Stimulated activated CD8-positive, alpha-beta memory T cell treated with anti-CD3 and anti-CD28 coated beads, Interleukin-2, amount 100 ng/mL, for 48 hours (primary cell): ENCODE measurements around the gene PLCH1.

ENCODE experiments used
- DNase-seq, 2 donors: peaks; one replicate each; pipeline ENCODE4 v3.0.0-alpha.2; 2020; ENCODE audit warnings: low read depth in 2 of 2

Gene PLCH1

DNA sequence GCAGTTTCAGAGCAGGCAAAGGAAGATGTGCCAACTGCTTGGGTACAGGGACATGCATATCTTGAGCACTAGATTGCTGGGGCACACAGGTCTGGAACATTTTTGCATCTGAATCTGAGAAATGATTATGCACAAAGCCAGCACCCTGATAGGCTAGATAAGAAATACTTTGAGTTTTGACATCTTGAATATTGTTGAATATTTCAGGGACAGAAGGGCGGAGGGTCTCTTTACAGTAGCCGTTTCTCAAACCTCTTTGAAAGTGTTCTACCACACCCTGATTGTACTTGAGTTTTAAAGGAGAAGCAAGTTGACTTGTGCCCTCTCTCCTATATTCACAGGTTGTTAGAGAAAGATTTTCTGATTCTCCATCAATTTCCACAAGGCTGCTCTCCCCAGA is 263.3 kb downstream of the PLCH1 start:
- DNase-seq: no peak

DNA sequence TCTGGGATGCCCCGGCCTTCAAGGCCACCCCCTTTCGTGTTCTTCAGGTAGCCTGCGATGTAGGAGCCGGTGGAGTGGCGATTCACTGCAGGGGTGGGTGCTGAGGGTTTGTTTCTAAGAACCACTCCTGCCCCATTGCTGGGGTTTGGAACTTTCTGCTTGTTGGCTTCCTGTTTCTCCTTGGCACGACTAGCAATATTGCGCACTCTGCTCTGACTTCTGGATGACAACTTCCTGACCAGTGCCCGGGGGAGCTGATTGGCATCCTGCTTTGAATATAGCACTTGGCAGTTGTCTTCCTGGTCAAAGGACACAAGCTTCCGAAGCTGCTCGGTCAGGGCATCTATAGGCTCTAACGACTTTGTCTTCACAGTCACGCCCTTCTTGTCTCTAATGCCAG is 263.8 kb downstream of the PLCH1 start:
- no peak for DNase-seq

DNA sequence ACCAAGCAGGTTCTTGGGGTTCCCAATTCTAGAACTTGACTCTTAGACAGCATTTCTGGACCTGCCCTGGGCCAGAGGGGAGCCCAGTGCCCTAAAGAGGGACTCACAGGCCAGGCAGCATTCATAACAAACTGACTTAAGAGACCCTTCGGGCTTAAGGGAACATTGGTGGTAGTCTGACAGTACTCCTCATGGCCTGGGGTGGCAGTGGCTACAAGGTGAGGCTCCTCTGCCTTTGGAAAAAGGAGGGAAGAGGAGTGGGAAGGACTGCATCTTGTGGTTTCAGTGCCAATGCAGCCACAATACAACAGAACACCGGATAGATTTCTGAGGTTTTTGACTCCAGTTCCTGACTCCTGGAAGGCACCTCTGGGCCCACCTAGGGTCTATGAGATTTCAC is 279.2 kb downstream of the PLCH1 start:
- DNase-seq: no peak

DNA sequence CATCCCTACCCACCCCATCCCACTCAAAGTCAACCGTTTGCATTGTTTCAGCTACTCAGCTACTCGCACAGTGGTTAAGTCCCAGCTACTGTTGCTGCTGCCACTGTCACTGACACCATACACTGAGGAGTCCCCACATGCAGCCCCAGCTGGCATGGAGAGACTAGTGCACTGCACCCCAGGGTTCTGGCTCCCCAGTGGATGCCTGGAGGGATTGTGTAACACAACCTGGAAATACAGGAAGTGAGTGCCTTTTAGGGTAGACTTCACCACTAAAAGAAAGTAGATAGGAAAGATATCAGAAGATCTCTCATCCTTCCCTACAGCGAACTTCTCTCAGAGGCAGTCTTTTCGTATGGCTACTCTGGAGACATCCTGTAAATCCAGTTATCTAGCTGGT is 282.2 kb downstream of the PLCH1 start:
- no peak for DNase-seq

DNA sequence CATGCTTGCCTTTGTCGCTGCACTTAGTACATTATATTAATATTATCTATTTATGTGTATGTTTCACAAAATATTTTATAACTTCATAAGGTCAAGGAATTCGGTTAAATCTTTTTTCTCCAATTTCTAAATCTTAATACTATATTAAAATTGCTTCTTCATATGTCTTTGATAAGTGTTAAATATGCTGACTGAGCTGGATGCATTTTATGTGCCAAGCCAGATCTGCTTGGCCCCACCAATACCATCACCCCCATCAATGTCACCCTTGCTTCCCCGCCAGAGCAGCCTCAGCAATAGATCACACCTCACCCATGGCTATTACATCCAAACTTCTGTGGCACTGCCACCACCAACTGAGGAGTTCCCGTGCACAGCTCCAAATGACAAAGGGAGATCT is 287.3 kb downstream of the PLCH1 start:
- DNase-seq: no peak

DNA sequence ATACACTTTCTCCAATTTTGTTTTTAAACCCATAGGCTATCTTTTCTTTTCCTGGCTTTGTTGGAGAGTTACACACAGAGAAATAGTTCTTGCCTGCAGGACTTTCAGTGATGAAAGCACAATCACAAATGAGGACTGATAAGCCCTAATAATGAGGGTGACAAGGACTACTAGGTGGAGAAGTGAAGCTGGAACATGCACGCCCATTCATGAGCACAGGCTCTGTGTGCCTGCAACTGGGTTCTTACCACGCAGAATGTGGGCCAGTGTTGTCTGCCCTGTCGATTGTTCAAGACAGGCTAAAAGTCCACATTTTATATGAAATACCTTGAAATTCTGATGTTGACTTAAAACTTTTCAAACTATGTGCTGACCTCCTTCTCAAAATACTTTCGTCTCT is 289.1 kb downstream of the PLCH1 start:
- DNase-seq: no peak

DNA sequence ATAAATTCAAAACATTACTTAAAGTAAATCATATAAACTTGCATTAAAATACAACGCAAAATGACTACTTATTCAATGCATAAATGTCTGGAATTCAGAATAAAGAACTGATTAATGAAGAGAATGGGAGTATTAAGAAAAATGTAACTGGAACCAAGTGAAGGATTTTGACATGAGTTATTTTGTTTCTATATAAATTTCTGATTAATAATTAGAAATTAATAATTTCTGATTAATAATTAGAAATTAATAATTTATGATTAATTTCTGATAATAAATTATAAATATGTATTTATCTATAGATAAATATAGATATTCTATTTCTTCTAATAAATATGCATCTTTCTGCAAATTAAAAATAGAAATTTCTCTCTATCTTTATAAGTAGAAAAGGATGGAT is 291.4 kb downstream of the PLCH1 start:
- DNase-seq: no peak

DNA sequence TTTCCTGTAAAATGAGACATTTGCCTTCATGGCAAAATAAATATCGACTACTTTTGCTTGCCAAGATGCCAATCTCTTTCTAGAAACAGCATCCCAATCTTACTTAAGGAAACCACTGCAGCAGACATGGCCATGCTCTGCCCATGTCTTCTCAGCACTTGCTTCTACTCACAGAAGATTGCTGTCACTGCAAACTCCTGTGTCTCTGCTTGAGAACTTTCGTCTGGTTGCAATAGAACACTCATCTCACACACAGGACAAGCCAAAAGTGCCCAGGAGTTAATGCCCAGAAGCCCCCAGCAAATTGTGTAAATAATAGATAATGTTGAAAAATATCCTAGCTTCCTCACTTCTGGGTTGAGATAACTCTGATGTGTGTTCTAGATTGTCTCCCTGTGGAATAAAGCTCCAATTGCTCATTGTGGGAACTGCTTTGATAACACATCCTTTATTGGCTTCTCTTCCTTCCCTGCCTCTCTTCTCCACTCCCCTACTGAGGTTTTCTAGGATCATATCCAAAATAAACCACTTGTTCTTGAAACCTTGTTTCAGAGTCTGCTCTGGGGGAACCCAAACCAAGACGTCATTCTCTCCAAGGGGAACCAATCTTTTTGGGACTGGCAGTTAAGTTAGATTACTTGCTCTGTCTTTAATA is 295.1 kb downstream of the PLCH1 start:
- DNase-seq: no peak

DNA sequence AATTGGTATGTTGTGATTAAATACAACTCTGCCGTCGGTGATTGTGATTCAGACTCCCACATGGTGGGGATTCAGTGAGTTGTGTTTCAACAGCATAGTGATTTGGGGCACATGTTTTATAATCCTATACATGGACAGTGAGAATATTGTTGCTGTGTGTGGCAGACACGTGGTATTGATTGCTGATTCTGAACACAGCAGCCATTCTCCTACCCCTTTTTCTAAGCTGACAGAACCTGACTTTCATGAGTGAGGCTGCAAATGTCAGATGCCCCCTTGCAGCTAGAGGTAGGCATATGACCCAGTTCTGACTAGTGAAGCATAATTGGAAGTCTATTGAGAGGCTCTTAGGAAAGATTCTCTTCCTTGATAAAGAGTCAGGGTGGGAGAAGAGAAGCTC is 296.3 kb downstream of the PLCH1 start:
- DNase-seq: no peak

DNA sequence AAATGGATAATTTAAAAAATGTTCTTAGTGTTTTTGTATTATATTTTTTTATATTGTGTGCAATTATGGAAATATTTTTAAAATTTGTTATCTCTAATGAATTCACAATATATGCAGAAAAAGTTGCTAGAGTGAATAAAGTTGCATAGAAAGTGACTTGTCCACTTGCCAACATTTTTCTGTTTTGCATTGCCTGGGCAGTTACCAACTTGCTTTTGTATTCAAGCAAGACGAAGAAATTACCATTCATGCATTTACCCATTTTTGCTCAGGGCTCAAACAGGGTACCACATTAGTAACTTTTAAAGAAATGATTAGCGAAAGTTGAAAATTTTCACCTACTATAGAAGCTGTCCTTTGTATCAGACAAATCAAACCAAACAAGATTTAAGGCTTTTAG is 298.5 kb downstream of the PLCH1 start:
- no peak for DNase-seq

DNA sequence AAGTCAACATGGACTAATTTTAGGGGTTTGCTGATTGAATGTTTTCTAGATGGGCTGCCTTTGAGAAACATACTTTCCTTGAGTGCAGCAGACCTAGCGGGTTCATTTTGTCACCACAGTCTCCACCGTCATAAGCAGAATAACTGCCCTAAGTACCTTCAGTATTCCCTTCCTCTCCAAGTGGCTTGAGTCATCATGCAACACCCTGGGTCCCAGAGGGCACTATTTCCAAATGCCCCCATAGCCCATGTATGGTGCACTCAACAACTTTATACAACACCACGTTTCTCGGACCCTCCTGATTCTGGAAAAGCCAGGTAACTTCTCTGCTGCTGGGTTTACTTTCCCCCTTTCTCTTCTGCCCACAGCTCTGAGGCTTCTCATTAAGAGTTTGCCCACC is 300.1 kb downstream of the PLCH1 start:
- DNase-seq: no peak

DNA sequence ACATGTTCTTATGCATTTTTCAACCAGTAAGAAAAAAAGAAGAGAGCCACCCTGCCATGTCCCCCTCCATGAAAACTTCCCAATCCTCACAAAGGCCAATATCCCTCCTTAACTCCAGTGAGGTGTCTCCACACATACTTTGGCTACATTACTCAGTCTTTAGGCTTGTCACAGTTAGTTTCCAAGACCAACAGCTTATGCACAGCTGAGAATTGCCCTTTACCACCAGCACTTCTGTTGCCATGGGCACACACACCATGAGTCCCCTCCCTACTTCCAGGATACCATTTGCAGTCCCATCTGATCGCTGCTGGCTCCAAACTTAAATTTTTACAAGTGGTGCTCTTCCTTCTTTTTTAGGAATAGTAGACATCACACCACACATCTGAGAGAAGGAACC is 301.1 kb downstream of the PLCH1 start:
- no peak for DNase-seq

DNA sequence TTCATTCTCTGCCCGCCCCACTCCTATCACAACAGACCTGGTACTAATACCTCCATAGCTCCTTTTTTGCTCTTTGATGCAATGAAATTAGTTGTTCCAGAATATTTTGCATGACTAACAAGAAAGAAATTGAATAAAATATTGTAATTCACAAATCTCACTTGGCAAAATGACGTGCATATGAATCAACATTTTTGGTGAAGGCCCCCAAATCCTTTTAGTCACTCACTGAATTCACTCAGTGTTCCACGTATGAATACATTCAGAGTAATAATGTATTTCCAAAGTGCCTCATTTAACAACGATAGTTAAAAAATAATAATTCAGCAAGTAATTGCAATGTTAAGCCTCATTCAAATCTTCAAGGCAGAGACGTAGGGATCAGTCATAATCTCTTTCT is 302.8 kb downstream of the PLCH1 start:
- no peak for DNase-seq

DNA sequence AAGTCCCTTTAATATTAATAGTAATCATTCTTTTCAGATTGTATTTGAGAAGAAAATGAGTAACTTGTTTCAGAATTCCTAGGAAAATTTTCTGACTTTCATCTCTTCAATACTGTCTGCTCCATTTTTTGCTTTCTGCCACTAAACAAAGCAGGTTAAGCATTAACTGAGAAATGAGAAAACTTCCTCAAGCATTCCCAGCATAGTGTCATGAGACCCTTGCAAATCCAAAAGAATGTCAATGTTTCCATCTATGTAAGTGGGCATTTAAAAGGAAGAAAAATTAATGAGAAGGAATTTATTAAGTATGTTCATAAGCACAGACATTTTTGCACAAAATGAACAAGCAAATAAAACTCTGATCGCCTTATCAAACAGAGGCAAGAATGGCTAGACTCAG is 303.4 kb downstream of the PLCH1 start:
- DNase-seq: no peak

DNA sequence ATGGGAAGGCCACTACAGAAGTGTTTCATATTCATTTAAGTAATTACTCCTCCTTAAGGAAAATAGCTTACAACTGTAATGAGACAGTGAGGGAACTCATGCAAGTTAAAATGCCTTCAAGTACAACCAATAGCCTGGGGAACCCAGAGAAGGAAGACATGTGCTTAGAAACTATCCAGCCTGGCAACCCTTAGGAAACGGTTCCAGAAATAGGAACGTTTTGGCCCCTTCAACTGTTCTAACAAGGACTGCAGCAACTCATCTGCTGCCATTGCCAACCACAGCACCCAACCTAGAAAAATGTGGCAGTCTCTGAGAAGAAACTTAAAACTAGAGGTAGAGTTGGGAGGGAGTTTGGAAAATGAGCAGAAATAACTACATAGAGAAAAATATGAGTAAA is 303.8 kb downstream of the PLCH1 start:
- no peak for DNase-seq

DNA sequence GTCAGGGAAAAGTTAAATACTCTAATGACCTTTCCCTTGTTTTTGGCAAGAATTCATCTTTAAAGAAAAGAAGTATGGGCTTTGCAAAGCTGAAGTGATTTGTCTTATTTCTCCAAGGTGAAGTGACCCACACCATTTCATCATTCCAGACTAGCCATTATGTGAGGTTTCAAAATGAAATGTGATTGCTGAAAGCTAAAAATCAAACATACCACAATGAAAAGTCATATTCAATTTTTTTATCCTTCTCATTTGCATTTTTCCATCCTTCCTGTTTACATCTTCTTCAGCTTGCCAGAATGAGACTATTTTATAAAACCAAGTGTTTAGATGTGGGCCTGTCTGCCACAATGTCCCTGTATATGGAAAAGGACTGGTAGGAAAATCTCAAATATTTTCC is 309.1 kb downstream of the PLCH1 start:
- DNase-seq: no peak

DNA sequence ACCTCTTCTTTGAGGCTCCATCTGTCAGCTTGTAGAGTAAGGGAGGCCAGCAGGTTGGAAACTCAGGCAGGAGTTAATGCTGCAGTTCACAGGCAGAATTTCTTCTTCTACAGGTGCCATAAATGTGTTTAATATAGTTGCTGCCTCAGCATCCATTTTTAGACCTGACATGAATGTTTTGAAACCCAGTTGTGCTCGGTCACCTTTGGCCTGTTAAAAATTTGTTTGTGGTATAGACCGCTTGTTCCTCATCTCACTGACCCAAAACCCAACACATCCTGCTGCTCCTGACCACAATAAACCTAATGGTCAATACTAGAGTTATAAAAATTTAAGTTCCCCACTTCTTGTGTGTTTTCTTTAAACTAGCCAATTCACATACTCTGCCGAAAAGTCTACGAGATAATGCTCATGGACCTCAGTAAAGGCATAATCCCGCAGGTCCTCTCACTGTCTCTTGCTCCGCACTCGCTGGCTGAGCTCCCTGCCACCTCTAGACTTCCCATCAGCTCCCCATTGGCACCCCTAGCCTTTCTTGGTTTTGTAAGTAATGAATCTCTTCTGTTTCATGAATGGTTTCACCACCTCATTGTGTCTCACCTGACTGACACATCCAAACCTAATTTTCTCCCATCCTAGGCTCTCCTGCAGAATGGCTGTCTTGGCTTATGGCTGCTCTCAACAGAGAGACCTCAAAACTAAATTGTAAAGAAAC is 312.9 kb downstream of the PLCH1 start:
- no peak for DNase-seq

DNA sequence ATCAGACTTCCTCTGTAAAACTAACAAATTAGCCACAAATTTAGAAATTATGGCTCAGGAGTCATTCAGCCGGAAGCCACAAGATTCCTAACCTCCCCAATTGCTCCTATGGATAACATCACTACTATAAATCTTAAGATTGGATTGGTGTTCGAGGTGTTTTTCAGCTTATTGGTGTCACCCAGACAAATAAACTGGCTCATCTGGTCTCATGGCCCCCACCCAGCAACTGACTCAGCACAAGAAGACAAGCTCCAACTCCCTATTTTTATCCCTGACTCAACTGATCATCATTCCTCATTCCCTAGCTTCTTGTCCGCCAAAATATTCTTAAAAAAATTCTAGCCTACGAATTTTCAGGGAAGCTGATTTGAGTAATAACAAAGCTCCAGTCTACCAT is 316.3 kb downstream of the PLCH1 start:
- no peak for DNase-seq

DNA sequence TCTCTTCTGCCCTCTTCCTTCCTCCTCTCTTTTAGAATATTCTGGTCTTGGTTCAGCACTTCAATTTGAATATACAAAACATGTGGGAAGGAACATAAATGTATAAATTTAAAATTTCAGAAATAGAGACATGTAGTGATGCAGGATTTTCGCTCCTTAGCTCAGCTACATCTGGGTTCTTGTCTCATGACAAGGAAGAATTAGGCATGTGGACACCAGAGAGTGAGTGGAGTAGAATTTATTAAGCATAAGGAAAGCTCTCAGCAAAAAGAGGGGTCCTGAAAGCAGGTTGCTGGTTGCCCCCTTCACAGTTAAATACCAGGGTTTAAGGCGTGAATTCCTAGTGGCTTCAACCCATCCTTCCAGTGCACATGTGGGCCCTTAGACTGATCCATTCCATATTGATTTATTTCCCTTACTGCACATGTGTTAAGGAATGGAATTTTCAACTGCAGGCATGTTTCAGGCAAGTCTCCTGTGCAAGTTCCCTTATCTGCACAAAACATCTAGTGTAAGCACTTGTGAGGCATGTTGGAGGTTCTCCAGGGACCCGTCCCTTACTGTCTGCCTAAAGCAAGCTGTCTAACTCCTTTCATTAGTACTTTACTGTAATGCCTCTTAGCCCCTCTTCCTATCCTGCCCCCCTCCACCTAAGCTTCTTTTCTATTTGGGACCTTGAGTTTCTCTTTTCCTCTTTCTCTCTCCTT is 318.2 kb downstream of the PLCH1 start:
- DNase-seq: no peak

DNA sequence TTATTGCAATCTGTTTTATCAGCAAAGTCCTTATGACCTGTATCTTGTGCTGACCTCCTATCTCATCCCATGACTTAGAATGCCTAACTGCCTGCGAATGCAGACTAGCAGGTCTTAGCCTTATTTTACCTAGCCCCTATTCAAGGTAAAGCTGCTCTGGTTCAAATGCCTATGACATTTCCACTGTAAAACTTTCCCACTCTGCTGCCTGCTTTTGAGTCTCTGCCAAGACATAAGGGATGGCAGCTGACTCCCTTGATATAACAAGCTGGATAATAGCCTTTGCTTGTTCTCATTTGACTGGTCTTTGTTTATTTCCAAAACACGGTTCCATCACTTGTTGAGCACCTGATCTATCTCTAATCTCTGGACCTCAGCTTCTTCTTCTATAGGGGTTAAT is 319.5 kb downstream of the PLCH1 start:
- no peak for DNase-seq

DNA sequence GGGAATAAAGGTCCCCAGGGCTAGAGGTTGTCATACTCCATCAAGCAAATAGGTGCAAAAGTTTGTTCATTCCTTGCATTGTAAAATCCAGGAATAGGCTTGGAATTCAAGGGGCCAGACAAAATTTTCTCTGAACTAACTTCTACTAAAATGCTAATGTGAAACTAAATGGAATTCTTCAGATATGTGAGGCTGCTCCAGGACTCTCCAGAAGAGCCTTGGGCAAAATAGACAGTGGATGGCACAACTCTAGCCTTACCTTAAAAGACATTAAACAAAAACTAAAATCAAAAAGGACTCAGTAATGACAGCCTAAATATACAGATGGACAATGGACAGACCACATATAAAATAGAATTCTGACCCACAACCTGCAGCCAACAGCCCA is 320.6 kb downstream of the PLCH1 start:
- no peak for DNase-seq

DNA sequence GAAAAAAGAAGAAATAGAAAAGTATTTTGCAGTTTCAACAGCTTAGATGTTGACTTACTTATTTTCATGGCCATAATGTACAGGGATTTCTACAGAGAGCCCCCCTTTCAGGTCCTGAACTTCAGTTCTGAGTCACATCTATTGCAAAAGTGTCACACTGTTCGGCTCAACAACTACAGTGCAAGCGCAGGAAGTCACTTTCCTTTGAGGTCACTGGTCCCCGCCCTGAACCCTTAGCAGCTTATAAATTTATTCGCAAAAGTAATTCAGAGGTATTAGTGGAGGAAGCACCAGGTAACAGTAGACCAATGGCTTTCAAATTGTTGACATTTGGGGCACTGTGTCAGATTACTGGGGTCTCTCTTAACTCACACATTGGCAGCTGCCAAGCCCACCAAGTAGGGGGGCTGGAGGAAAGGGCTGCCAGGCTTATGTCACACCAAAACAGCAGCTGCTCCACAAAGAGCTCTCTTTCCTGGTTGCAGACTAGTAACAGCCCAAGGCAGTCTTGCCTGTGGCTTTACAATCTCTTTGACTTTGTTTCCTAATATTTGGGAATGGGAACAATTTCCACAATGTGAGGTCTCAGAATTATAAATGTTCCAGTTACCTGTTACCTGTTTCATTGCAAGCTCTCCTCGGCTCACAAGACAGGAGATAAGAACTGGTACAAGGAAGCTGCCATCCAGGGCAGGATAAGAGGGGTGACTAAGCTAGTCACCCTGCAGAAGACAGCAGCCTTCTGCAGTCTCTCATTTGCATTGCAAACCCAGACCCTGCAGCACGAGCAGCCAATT is 321.1 kb downstream of the PLCH1 start:
- no peak for DNase-seq
